ENCODE results near the gene INTS6. TPM values are rescaled to one million over a fixed set of nuclear protein-coding genes. Genes with fewer than 3 reads are reported as not detected.
A peak's percentile ranks its signal among the peaks of the same experiment; 100 is the strongest.

Gene INTS6
- polyA plus RNA-seq, 1 donor (not counting 4 experiments of a cell fraction or from before 2014, with no cell fraction given) = 44.2 TPM

- H4K20me1 ChIP-seq (ENCODE audit: control insufficient read depth, extremely low read depth, insufficient read depth, low read length) = peaks cover 9% of the 10 kb centered on the region
- peaks cover 90% of the 10 kb centered on the region for H3K79me2 ChIP-seq (ENCODE audit: control insufficient read depth, insufficient read depth, low read length)
- FAIRE-seq (peak; percentile 58), DNase-seq (ENCODE audit: low read depth, low spot score) (no peak)
- H3K4me3 ChIP-seq (ENCODE audit: control insufficient read depth in 2 of 3, extremely low read depth in 1 of 3, insufficient read depth in 2 of 3, low read depth in 1 of 3, low read length in 3 of 3) = no peak overlapping the region
- TF ChIP-seq CTCF (optimal IDR thresholded peaks at IDR 0.05 in 1 of 3, IDR thresholded peaks at IDR 0.05 in 1 of 3, conservative IDR thresholded peaks at IDR 0.05 in 1 of 3; ENCODE audit: extremely low read depth in 1 of 3, insufficient read depth in 2 of 3, low read length in 3 of 3) = no peak
- no peak for TF ChIP-seq EZH2 (IDR thresholded peaks at IDR 0.05; ENCODE audit: low read length)
- H3K36me3 ChIP-seq (ENCODE audit: control insufficient read depth in 2 of 2, extremely low read depth in 1 of 2, insufficient read depth in 2 of 2, low read length in 2 of 2) = peaks cover 5 to 12% of the 10 kb centered on the region in 2 experiments
- dilution Hi-C loops (cut with MboI; ENCODE audit: extremely low pct_ligation_motif_present, low sequenced_read_pairs) = no loop called here
- H3K9me1 ChIP-seq (ENCODE audit: control insufficient read depth, extremely low read depth, insufficient read depth, low read length) = no peaks in the 10 kb centered on the region
- no peak overlapping the region for H3K27ac ChIP-seq (ENCODE audit: control insufficient read depth, insufficient read depth, low read length)
- H3K4me2 ChIP-seq (ENCODE audit: control insufficient read depth, extremely low read depth, insufficient read depth, low read depth, low read length) = no peak overlapping the region
- no peaks in the 10 kb centered on the region for H3K27me3 ChIP-seq (ENCODE audit: control insufficient read depth, extremely low read depth, insufficient read depth, low read length)
- H3K9me3 ChIP-seq (ENCODE audit: control insufficient read depth, low read depth, low read length) = no peaks in the 10 kb centered on the region
- H2AFZ ChIP-seq (ENCODE audit: control insufficient read depth, low read length) = no peak overlapping the region
- H3K4me1 ChIP-seq (ENCODE audit: control insufficient read depth, extremely low read depth, insufficient read depth, low read length) = peaks cover 2% of the 10 kb centered on the region
- no peak overlapping the region for H3K9ac ChIP-seq (ENCODE audit: control insufficient read depth, extremely low read depth, insufficient read depth, low read length)
Measured at GRCh38 chr13:51422484-51422883, 30.4 kb downstream of the INTS6 start.

- Histone ChIP-seq H3K4me1 (ENCODE audit: control insufficient read depth, extremely low read depth, insufficient read depth, low read length) (peaks cover 2% of the 10 kb centered on the region), H3K27ac (ENCODE audit: control insufficient read depth, insufficient read depth, low read length) (no peak overlapping the region), H3K27me3 (ENCODE audit: control insufficient read depth, extremely low read depth, insufficient read depth, low read length) (no peaks in the 10 kb centered on the region), H3K79me2 (ENCODE audit: control insufficient read depth, insufficient read depth, low read length) (peaks cover 86% of the 10 kb centered on the region), H3K4me3 (ENCODE audit: control insufficient read depth in 2 of 3, extremely low read depth in 1 of 3, insufficient read depth in 2 of 3, low read depth in 1 of 3, low read length in 3 of 3) (no peak overlapping the region), H3K9me3 (ENCODE audit: control insufficient read depth, low read depth, low read length) (peaks cover 2% of the 10 kb centered on the region), H2AFZ (ENCODE audit: control insufficient read depth, low read length) (no peak overlapping the region), H4K20me1 (ENCODE audit: control insufficient read depth, extremely low read depth, insufficient read depth, low read length) (peaks cover 3% of the 10 kb centered on the region), H3K4me2 (ENCODE audit: control insufficient read depth, extremely low read depth, insufficient read depth, low read depth, low read length) (no peak overlapping the region), H3K9me1 (ENCODE audit: control insufficient read depth, extremely low read depth, insufficient read depth, low read length) (no peaks in the 10 kb centered on the region), H3K9ac (ENCODE audit: control insufficient read depth, extremely low read depth, insufficient read depth, low read length) (no peak overlapping the region), H3K36me3 (ENCODE audit: control insufficient read depth in 2 of 2, extremely low read depth in 1 of 2, insufficient read depth in 2 of 2, low read length in 2 of 2) (peaks cover 5 to 18% of the 10 kb centered on the region in 2 experiments)
- DNase-seq (ENCODE audit: low read depth, low spot score) (no peak), FAIRE-seq (no peak)
- dilution Hi-C loops (cut with MboI; ENCODE audit: extremely low pct_ligation_motif_present, low sequenced_read_pairs) = no loop called here
- TF ChIP-seq CTCF (optimal IDR thresholded peaks at IDR 0.05 in 1 of 3, IDR thresholded peaks at IDR 0.05 in 1 of 3, conservative IDR thresholded peaks at IDR 0.05 in 1 of 3; ENCODE audit: extremely low read depth in 1 of 3, insufficient read depth in 2 of 3, low read length in 3 of 3) = no peak
- no peak for TF ChIP-seq EZH2 (IDR thresholded peaks at IDR 0.05; ENCODE audit: low read length)
Measured at GRCh38 chr13:51420681-51421490, 31.9 kb downstream of the INTS6 start.

All from keratinocyte (primary cell).